Stimulated activated CD4-positive, alpha-beta T cell treated with anti-CD3 and anti-CD28 coated beads, TNF-alpha, amount 100 ng/mL, for 4 hours (primary cell): ENCODE data around the gene TBCCD1.
"Not testable (repeated sequence)": the region's sequence is repeated elsewhere in the genome, so short reads cannot be mapped to it uniquely, and the experiment has no call there.

Experiments used
- DNase-seq, 3 experiments: peaks; one replicate each; pipeline ENCODE4 v3.0.0-alpha.2; 2020; ENCODE audit warnings: low read depth in 3 of 3

The TBCCD1 gene

GRCh38 chr3:186551387-186551786 is 15.8 kb downstream of the TBCCD1 start:
- no peak for DNase-seq

GRCh38 chr3:186549497-186549896 is 17.6 kb downstream of the TBCCD1 start:
- DNase-seq = no peak

DNA sequence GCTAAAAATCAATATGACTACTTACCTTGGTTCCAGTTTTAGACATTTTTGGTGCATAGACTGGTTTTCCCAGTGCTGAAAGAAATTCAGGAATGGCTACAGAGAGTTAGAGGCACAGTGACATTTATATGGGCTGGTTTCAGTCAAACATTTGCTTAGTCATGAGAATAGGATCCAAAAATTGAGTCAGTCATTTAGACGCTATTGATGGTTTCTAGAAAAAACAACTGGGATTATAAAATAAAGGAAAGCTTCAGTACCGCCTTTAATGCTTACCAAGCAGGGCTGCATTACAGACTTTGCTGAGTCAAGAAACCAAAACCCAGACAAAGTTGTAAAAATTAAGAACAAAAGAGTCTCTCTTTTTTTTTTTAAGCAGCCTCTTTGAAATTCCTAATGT is 22.9 kb downstream of the TBCCD1 start, which contains the start of gene CRYGS:
CRYGS (minus strand) TSS at position 100 of the 400 bp plus-strand sequence; CDS start at position 46, 54 bp downstream.
- no peak for DNase-seq

DNA sequence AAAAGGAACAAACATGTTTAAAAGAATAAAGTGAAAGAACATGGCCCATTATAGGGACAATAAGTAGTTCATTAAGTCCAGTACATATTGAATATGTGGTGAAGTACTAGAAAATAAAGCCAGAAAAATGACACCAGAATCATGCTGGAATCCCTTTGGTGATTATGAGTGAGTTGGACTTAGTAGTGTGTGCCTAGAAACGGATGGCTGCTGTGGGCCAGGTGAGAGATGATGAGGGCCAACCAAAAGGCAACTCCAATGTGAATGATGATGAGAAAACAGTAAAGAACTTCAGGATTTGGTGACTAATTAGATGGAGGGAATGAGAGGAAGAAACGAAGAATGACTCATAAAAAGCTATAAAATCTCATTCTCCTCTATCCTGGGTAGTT is 26.3 kb downstream of the TBCCD1 start:
- no peak for DNase-seq

DNA sequence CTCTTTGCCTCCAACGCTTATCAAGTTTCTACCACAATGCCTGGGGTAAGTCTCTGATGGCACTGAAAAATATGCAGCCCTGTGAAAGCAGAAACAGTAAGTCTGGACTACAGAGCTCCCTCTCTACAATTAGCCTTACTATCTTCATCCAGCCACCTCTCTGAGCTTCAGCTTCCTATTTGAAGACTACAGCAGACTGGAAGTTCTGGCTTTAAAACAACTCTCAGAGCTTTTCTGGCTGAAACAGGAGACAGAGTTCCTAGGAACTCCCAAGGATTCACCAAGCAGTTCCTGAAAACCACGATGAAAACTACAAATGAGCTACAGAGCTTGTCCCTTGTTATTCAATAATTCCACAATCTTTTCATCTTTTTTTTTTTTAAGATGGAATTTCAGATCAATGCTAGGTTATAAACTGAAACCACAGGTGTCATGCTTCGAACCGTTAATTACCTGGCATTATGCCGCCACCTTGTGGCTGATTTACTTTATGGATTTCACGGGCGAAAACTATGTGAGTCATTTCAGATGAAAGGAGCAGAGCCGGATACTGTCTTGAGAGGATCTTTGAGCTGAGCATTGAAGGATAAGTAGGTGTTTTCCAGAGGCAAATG is 26.8 kb downstream of the TBCCD1 start:
- DNase-seq = peak; percentile 43 to 76 (median 70)

DNA sequence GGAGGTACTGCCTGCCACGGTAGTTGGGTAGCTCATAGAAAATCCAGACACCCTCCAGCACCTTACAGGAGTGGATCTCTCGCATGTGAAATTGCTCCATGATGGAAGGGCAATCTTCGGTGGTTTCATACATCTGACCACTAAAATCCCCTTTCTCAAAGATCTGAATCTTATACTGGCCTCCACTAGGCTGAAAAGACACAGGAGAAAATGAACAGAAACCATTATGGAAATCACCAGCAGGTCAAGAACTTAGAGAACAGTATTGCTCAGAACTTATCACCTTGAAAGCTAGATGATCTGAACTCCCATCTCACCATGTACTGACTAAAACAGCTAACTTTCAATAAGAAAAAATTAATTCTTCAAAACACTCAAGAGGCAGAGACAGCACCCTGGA is 28.4 kb downstream of the TBCCD1 start:
- DNase-seq = no peak

GRCh38 chr3:186536883-186537844 is 30.0 kb downstream of the TBCCD1 start:
- DNase-seq = no peak

GRCh38 chr3:186534113-186534669 is 32.9 kb downstream of the TBCCD1 start:
- DNase-seq = peak in 1 of 3 experiments; percentile 27

DNA sequence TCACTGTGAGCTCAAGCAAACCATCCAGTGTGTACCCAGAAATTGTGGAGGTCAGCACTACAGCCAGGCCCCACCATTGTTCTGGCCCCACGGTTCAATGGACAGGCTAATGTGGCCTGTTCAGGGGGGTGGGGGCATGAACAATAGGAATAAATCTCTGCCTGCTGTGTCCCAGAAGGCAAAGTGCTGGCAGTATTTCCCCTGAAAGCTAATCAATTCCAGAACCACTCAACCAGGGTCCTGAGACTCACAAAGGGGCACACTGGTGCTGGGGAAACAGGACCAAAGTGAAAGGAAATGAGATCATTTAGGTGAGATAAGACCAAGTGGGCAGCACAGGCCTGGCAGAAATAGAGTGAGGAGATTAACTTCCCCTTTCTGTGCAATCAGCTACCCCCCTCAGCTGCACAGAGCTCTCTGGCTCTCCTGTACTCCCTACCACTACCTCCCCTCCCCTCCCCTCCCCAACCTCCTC is 34.5 kb downstream of the TBCCD1 start:
- DNase-seq = no peak

DNA sequence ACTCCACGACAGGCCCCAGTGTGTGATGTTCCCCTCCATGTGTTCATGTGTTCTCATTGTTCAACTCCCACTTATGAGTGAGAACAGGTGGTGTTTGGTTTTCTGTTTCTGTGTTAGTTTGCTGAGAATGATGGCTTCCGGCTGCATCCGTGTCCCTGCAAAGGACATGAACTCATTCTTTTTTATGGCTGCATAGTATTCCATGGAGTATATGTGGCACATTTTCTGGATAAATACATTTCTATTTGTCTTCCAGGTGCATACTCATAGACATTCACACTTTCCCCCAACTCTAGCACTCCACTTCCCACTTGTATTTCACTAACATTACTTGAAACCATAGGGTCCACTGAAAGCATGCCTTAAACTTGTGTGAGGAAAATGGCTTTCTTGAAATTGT is 35.4 kb downstream of the TBCCD1 start:
- DNase-seq = not testable (repeated sequence)

- DNase-seq = no peak
Observed at GRCh38 chr3:186530415-186530814, 36.7 kb downstream of the TBCCD1 start.

DNA sequence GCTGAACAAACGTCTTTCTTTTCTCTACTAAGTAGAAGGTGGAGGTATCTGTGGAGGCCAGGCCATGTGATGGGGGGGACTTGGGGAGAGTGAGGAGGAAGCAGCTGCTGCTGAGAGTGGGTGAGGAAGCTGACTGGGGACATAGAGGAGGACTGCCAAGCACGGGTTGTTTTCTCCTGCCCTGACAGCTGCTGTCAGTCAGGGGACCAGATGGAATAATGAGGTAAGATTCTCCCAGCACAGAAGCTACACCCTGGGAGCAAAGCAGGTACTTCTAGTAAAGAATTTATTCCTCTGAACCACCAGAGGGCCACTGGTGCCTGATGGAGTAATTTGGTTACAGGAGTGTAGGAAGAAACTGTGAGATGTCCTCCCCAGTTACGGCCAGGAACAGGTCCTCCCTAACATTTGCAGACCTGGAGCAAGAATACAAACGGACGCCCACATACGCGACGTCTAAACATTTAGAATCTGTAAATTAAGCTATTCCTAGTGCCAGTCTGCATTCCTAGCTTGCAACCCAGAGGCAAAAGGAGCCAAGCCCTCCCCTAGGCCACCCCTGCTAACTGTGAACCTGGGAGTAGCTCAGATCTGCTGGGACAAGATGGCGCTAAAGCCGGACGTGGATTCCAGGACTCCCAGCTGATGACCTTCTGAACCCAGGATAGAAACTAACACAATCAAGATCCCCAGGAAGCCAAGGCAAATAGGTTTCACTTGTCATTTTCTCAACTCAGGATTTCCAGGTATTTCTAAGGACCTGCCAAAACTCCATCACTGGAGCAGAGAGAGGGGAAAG is 37.7 kb downstream of the TBCCD1 start:
- DNase-seq = no peak

GRCh38 chr3:186526256-186526606 is 40.9 kb downstream of the TBCCD1 start:
- DNase-seq = no peak

- no peak for DNase-seq
Observed at GRCh38 chr3:186525369-186526255, 41.5 kb downstream of the TBCCD1 start.

DNA sequence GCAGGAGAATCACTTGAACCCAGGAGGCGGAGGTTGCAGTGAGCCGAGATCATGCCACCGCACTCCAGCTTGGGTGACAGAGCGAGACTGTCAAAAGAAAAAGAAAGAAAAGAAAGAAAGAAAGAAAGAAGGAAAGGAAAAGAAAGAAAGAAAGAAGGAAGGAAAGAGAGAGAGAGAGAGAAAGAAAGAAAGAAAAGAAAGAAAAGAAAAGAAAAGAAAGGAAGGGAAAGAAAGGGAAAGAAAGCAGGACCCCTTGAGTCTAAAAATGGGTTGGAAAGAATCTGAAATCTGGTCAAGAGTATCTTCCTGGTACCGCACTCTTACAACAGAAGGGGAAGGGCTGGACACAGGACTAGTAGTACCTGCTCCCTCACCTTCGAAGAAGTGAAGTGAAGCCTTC is 42.5 kb downstream of the TBCCD1 start:
- no peak for DNase-seq

DNA sequence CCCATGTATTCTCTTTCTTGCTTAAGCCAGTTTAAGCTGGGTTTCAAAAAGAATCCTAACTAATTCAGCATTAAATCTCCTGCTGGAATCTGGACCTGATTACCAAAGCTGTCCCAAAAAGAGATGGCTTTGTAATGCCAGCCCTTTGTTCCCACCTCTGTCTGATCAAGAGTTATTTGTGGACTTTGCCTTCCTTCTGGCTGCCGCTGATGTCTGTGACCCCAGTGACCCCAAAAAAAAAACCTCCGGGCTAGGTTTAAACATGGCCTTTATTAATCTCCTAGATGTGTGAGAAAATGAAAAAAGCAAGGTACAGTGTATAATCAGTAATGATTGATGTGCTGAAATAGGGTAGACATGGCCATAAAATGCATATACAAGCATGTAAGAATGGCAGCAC is 43.7 kb downstream of the TBCCD1 start:
- DNase-seq = no peak

DNA sequence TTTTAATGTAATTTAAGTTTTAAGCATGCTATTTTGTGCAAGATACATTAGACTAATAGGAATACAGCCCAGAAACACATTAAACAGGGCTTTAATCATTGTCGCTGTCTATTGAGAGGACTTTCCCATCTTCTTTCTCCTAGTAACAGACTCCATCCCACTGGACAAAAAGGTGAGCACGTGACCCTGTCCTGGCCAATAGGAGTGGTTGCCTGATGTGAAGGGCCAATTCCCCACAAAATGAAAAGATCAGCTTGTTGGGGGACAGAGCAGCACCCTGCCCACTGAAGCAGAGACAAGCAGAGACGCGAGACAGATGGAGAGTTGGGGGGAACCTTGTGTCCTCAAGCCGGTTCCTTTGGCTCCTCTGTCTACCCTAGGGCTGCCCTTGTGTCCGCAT is 44.1 kb downstream of the TBCCD1 start:
- DNase-seq = no peak

DNA sequence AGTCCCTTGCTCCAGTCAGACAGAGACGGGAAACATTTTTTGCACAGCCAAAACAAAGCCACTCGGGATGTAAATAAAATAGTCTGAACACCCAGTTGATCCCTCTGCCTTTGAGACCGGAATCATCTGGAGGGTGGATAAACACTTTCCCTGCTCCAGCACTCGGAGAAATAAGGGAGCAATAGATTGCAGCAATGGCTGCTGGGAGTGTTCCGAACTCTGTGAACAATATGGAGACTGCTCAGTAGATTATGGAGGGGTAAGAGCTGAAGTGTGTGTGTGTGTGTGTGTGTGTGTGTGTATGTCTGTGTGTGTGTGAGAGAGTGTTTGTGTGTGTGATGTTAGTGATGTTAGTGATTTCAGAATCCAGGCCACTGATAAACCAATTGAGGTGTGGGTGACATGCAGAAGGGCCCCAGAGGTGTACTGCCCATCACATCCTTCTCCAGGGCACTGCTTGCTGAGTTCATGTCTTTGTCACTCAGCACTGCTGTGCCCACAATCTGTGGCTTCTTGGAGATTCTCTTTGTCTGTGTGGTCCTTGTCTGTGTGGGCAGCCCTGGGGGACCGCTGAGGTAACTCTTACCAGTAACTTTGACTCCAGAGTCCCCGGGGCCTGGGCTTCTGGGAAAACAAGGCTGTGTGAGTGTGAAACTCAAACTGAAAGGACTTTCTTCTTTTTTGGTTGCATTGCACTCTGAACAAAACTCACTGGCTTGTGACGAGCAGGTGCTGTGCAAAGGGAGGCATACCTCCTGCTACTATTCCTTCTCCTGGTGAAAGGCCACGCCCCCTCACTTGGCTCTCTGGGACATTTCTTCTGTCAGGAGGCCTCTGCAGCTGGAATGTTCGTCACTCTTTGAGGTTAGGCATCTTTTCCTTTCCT is 45.9 kb downstream of the TBCCD1 start:
- DNase-seq = no peak

DNA sequence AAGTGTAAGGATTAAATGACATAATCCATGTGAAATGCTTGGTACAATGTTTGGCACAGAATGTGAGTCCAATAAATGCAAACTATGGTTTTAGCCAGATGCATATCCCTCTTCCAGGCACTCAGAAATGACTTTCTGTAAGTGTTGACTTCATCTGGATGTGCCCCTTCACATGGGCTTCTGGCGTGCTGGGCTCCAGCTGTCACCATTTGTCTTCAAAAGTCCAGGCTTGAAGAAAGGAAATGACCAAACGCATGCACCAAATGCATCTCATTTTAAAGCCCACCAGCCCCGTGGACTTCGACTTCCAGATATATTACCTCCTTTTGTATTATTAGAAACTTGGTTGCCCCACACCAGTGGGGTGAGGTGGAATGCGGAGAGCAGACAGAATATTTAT is 46.7 kb downstream of the TBCCD1 start:
- DNase-seq = no peak
